ENCODE data around the gene BPIFA2. TPM values are rescaled to one million over a fixed set of nuclear protein-coding genes. Genes with fewer than 3 reads are reported as not detected.
A peak's percentile ranks its signal among the peaks of the same experiment; 100 is the strongest.

BPIFA2 gene
- total RNA-seq, 2 donors from 2014 or later, result not detected

DNA sequence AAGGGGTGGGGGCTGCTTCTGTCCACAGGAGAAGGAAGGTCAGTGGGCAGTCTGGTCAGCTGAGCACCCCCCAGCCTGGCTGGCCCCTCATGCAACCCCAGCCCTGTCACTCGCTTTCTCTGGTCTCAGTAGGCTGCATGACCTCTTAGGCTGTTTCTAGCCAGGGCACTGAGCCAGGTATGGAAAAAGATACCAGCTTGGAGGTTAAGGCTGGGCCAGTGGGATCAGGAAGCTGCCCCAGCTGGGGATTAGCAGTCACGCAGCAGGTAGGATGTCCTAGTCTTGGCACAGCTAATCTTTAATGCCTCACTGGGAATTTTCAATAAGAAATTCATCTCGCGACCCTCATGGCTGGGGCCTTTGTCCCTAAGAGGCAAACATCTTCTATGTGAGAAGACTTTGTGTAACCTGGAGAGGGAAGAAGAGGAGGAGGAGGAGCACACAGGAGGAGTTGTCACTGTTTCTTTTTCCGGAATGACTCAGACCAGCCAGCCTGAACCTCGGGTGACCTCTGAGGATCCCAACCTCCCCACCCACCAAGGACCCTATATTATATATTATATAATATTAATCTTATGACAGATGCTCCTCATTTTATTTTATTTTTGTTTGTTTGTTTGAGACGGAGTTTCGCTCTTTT, 2.4 kb upstream of the BPIFA2 start:
- H3K4me1 Mint-ChIP-seq, result no peaks in the 10 kb centered on the region
- no peak overlapping the region for H3K4me3 ChIP-seq (ENCODE audit: low read length)
- peaks cover 9% of the 10 kb centered on the region for H3K27me3 ChIP-seq (ENCODE audit: control insufficient read depth, insufficient read depth, low read length, poor library complexity, severe bottlenecking)
- no peak overlapping the region for H3K4me3 Mint-ChIP-seq
- H3K9me3 ChIP-seq (ENCODE audit: control insufficient read depth, low read length), result peaks cover 16% of the 10 kb centered on the region
- H3K36me3 ChIP-seq (ENCODE audit: control insufficient read depth, insufficient read depth, low read length), result no peaks in the 10 kb centered on the region
- no peak for DNase-seq
- TF ChIP-seq CTCF (conservative IDR thresholded peaks at IDR 0.05), result no peak
- H3K9ac ChIP-seq (ENCODE audit: extremely low read depth, low read length, poor library complexity, severe bottlenecking), result no peak overlapping the region
- peaks cover 18% of the 10 kb centered on the region for H3K9me3 Mint-ChIP-seq
- H3K27ac ChIP-seq (ENCODE audit: low read depth, low read length), result no peak overlapping the region
- WGBS, 2 experiments (ENCODE audit: insufficient coverage in 1 of 2, insufficient read length in 1 of 2), result 80 to 90% methylated on average over 3 to 6 of the region's 8 CpGs
- H3K36me3 Mint-ChIP-seq (ENCODE audit: low read depth), result no peaks in the 10 kb centered on the region
- H3K27ac Mint-ChIP-seq, result no peak overlapping the region
- H3K27me3 Mint-ChIP-seq (ENCODE audit: insufficient read depth), result peaks cover 21% of the 10 kb centered on the region
- H3K4me1 ChIP-seq (ENCODE audit: control insufficient read depth, insufficient read depth, low read length), result no peaks in the 10 kb centered on the region

DNA sequence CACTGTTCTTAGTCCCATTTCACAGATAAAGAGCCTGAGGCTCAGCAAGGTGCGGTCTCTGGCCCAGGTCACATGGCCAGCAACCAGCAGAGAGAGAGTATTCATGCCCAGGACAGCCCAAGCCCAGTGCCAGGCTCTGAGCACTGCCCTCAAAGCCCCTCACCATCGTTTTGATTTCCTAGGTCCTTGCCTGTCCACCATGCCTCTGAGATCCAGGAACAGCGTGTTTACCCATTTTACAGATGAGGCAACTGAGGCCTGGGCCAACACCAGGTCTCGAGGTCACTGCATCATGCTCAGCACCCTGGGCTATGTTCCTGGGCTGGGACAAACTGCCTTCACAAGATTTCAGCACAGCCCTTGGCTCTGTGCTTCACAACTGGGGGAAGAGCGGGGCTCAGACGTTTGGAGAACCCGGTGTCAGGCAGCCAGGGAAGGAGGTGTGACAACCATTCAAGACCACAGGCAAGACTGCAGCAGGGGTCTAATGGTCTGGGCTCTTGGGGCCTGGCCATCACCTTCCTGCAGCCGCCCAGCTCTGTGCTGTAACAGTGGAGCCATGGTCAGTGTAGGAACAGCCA, 1.3 kb upstream of the BPIFA2 start:
- TF ChIP-seq CTCF (conservative IDR thresholded peaks at IDR 0.05), result no peak
- WGBS, 2 experiments (ENCODE audit: insufficient coverage in 1 of 2, insufficient read length in 1 of 2), result 86 to 90% methylated on average over 8 of the region's 8 CpGs
- no peaks in the 10 kb centered on the region for H3K4me1 ChIP-seq (ENCODE audit: control insufficient read depth, insufficient read depth, low read length)
- Mint-ChIP-seq H3K27ac (no peak overlapping the region), H3K9me3 (peaks cover 29% of the 10 kb centered on the region), H3K36me3 (ENCODE audit: low read depth) (no peaks in the 10 kb centered on the region), H3K4me3 (no peak overlapping the region), H3K4me1 (no peaks in the 10 kb centered on the region), H3K27me3 (ENCODE audit: insufficient read depth) (peaks cover 24% of the 10 kb centered on the region)
- H3K36me3 ChIP-seq (ENCODE audit: control insufficient read depth, insufficient read depth, low read length), result no peaks in the 10 kb centered on the region
- H3K4me3 ChIP-seq (ENCODE audit: low read length), result no peak overlapping the region
- peaks cover 16% of the 10 kb centered on the region for H3K9me3 ChIP-seq (ENCODE audit: control insufficient read depth, low read length)
- no peak overlapping the region for H3K27ac ChIP-seq (ENCODE audit: low read depth, low read length)
- H3K27me3 ChIP-seq (ENCODE audit: control insufficient read depth, insufficient read depth, low read length, poor library complexity, severe bottlenecking), result peaks cover 9% of the 10 kb centered on the region
- no peak for DNase-seq
- no peak overlapping the region for H3K9ac ChIP-seq (ENCODE audit: extremely low read depth, low read length, poor library complexity, severe bottlenecking)

- Mint-ChIP-seq H3K4me3 (no peak overlapping the region), H3K27ac (no peak overlapping the region)
Measured at GRCh38 chr20:33169176-33169794, 1.3 kb downstream of the BPIFA2 start.

More at GRCh38 chr20:33169176-33169794, 1.3 kb downstream of the BPIFA2 start:
- Histone ChIP-seq H3K9ac (ENCODE audit: extremely low read depth, low read length, poor library complexity, severe bottlenecking) (no peak overlapping the region), H3K27ac (ENCODE audit: low read depth, low read length) (no peak overlapping the region), H3K9me3 (ENCODE audit: control insufficient read depth, low read length) (peaks cover 16% of the 10 kb centered on the region), H3K36me3 (ENCODE audit: control insufficient read depth, insufficient read depth, low read length) (no peaks in the 10 kb centered on the region), H3K4me3 (ENCODE audit: low read length) (no peak overlapping the region), H3K4me1 (ENCODE audit: control insufficient read depth, insufficient read depth, low read length) (no peaks in the 10 kb centered on the region), H3K27me3 (ENCODE audit: control insufficient read depth, insufficient read depth, low read length, poor library complexity, severe bottlenecking) (peaks cover 26% of the 10 kb centered on the region)
- peaks cover 30% of the 10 kb centered on the region for H3K9me3 Mint-ChIP-seq
- no peaks in the 10 kb centered on the region for H3K36me3 Mint-ChIP-seq (ENCODE audit: low read depth)
- H3K4me1 Mint-ChIP-seq, result no peaks in the 10 kb centered on the region
- TF ChIP-seq CTCF (conservative IDR thresholded peaks at IDR 0.05), result peak; percentile 98
- peak; percentile 83 for DNase-seq
- WGBS, 2 experiments (ENCODE audit: insufficient coverage in 1 of 2, insufficient read length in 1 of 2), result 66 to 71% methylated on average over 6 to 8 of the region's 8 CpGs
- peaks cover 35% of the 10 kb centered on the region for H3K27me3 Mint-ChIP-seq (ENCODE audit: insufficient read depth)

Measured in endodermal cell (in vitro differentiated cells).